H1 (cell line): ENCODE measurements around the gene CUBN. TPM values are rescaled to one million over a fixed set of nuclear protein-coding genes. Genes with fewer than 3 reads are reported as not detected.

Experiments used
- CTCF ChIA-PET: fragments of 300-600 bp; sonication (Branson Sonifier 250); formaldehyde crosslinking; loops from one replicate; lab custom pipeline; 2021; ENCODE audit not compliant: partially characterized antibody; lab: Charles Lee
- POLR2A ChIA-PET: fragments of 300-600 bp; sonication (Branson Sonifier 250); formaldehyde crosslinking; loops from one replicate; lab custom pipeline; 2021; ENCODE audit warnings: inconsistent platforms; ENCODE audit not compliant: partially characterized antibody; lab: Charles Lee
- DNase-seq, 2 experiments: peaks; one replicate each; pipeline versions ENCODE4 v3.0.0 to v3.0.0-alpha.2; 2010 to 2022; ENCODE audit warnings: low spot score in 2 of 2, low read depth in 1 of 2, mixed read lengths in 1 of 2
- FAIRE-seq: peaks from 2 replicates; lab custom pipeline; 2011; peaks lifted over from hg19 to GRCh38; lab: Jason Lieb, UNC
- H2AFZ ChIP-seq: 2 replicates; pipeline ENCODE4 v1.8.1; 2012; ENCODE audit warnings: low read length, inconsistent platforms
- H2AK5ac ChIP-seq: 2 replicates; pipeline ENCODE4 v1.6.1; 2013; ENCODE audit warnings: low read depth, low read length
- H2BK120ac ChIP-seq: replicated peaks from 2 replicates; pipeline ENCODE3; 2013; ENCODE audit warnings: low read depth, low read length, inconsistent platforms
- H2BK12ac ChIP-seq: 2 replicates; pipeline ENCODE4 v1.6.1; 2013; ENCODE audit warnings: low read depth, low read length
- H2BK15ac ChIP-seq: 2 replicates; pipeline ENCODE4 v1.6.1; 2013; ENCODE audit warnings: low read length
- H2BK20ac ChIP-seq: 2 replicates; pipeline ENCODE4 v1.6.1; 2013; ENCODE audit warnings: low read length
- H2BK5ac ChIP-seq: 2 replicates; pipeline ENCODE4 v1.6.1; 2013; ENCODE audit warnings: low read depth, low read length
- H3K14ac ChIP-seq: 2 replicates; pipeline ENCODE4 v1.6.1; 2013; ENCODE audit warnings: inconsistent platforms; ENCODE audit not compliant: insufficient read length
- H3K18ac ChIP-seq: 2 replicates; pipeline ENCODE4 v1.6.1; 2013; ENCODE audit warnings: low read length; ENCODE audit errors: extremely low read depth
- H3K23ac ChIP-seq: 2 replicates; pipeline ENCODE4 v1.6.1; 2013; ENCODE audit warnings: inconsistent platforms; ENCODE audit not compliant: insufficient read length
- H3K23me2 ChIP-seq: 2 replicates; pipeline ENCODE4 v1.6.1; 2013; ENCODE audit warnings: low read depth, low read length
- H3K27ac ChIP-seq: 2 replicates; pipeline ENCODE4 v1.6.1; 2011; ENCODE audit warnings: low read depth, low read length, inconsistent platforms
- H3K27me3 ChIP-seq, 4 experiments: replicated peaks in 1 of 4; 1 replicate in 1 of 4; 2 replicates in 3 of 4; pipeline versions ENCODE4 v1.6.1 to v1.8.1; 2011 to 2013; ENCODE audit warnings: low read length in 3 of 4, mild to moderate bottlenecking in 3 of 4, inconsistent platforms in 2 of 4, mixed read lengths in 2 of 4, moderate library complexity in 1 of 4; ENCODE audit not compliant: control insufficient read depth in 3 of 4, insufficient read depth in 3 of 4; ENCODE audit errors: extremely low read depth in 1 of 4
- H3K36me3 ChIP-seq, 4 experiments: 2 replicates each; pipeline versions ENCODE4 v1.6.1 to v1.8.1; 2011 to 2013; ENCODE audit warnings: mild to moderate bottlenecking in 4 of 4, low read length in 3 of 4, moderate library complexity in 2 of 4, control low read depth in 1 of 4, inconsistent platforms in 1 of 4; ENCODE audit not compliant: insufficient read depth in 4 of 4, control insufficient read depth in 2 of 4
- H3K4ac ChIP-seq: replicated peaks from 2 replicates; pipeline ENCODE3; 2013; ENCODE audit warnings: low read length, low read depth, mixed read lengths, inconsistent platforms; ENCODE audit not compliant: insufficient read length
- H3K4me1 ChIP-seq, 4 experiments: replicated peaks in 1 of 4; 1 replicate in 1 of 4; 2 replicates in 3 of 4; pipeline versions ENCODE4 v1.6.1 to v1.8.1; 2011 to 2013; ENCODE audit warnings: low read length in 3 of 4, inconsistent platforms in 2 of 4, mixed read lengths in 1 of 4; ENCODE audit not compliant: insufficient read depth in 4 of 4, control insufficient read depth in 3 of 4
- H3K4me2 ChIP-seq, 2 experiments: 2 replicates each; pipeline versions ENCODE4 v1.6.1 to v1.8.1; 2011 to 2013; ENCODE audit warnings: low read depth in 2 of 2, low read length in 2 of 2, control low read depth in 1 of 2, inconsistent platforms in 1 of 2, mild to moderate bottlenecking in 1 of 2; ENCODE audit not compliant: insufficient read depth in 1 of 2
- H3K4me3 ChIP-seq, 4 experiments: fragments of 200-600, 300-600 bp in 1 of 4; sonication (generic), shearing (Covaris generic), sonication (Bioruptor Twin) in 1 of 4; 2 replicates each; pipeline versions ENCODE4 v1.5.1 to v1.8.1; 2011 to 2016; ENCODE audit warnings: low read length in 4 of 4, low read depth in 3 of 4, control low read depth in 2 of 4, inconsistent platforms in 2 of 4, mild to moderate bottlenecking in 2 of 4, mixed read lengths in 1 of 4, moderate library complexity in 1 of 4; ENCODE audit not compliant: insufficient read depth in 2 of 4; ENCODE audit errors: extremely low read depth in 1 of 4
- H3K56ac ChIP-seq: replicated peaks from 2 replicates; pipeline ENCODE3; 2013; ENCODE audit warnings: low read depth, mild to moderate bottlenecking, mixed read lengths, low read length, inconsistent platforms; ENCODE audit not compliant: insufficient read length
- H3K79me1 ChIP-seq: 2 replicates; pipeline ENCODE4 v1.6.1; 2013; ENCODE audit warnings: low read depth, low read length, control low read depth
- H3K79me2 ChIP-seq, 2 experiments: 2 replicates each; pipeline versions ENCODE4 v1.6.1 to v1.8.1; 2012 to 2013; ENCODE audit warnings: low read length in 2 of 2, mild to moderate bottlenecking in 2 of 2, inconsistent platforms in 1 of 2; ENCODE audit not compliant: insufficient read depth in 2 of 2, control insufficient read depth in 1 of 2
- H3K9ac ChIP-seq, 4 experiments: replicated peaks in 1 of 4; 1 replicate in 1 of 4; 2 replicates in 3 of 4; pipeline versions ENCODE4 v1.6.1 to v1.8.1; 2011 to 2013; ENCODE audit warnings: low read depth in 3 of 4, low read length in 3 of 4, control low read depth in 2 of 4, mild to moderate bottlenecking in 2 of 4, moderate library complexity in 2 of 4, inconsistent platforms in 1 of 4; ENCODE audit errors: extremely low read depth in 1 of 4
- H3K9me3 ChIP-seq, 2 experiments: 2 replicates each; pipeline versions ENCODE4 v1.6.1 to v1.8.1; 2012 to 2013; ENCODE audit warnings: mild to moderate bottlenecking in 2 of 2, moderate library complexity in 2 of 2, control low read depth in 1 of 2, inconsistent platforms in 1 of 2, low read depth in 1 of 2, low read length in 1 of 2, mixed read lengths in 1 of 2; ENCODE audit not compliant: insufficient read depth in 2 of 2
- H4K20me1 ChIP-seq, 2 experiments: replicated peaks in 1 of 2; 2 replicates each; pipeline versions ENCODE3 to v1.8.1; 2011 to 2013; ENCODE audit warnings: inconsistent platforms in 2 of 2, low read length in 2 of 2, mild to moderate bottlenecking in 1 of 2; ENCODE audit not compliant: insufficient read depth in 2 of 2, control insufficient read depth in 1 of 2
- H4K5ac ChIP-seq: 2 replicates; pipeline ENCODE4 v1.6.1; 2013; ENCODE audit warnings: low read length, low read depth, mixed read lengths, inconsistent platforms; ENCODE audit not compliant: insufficient read length
- H4K8ac ChIP-seq: 2 replicates; pipeline ENCODE4 v1.8.0; 2013; ENCODE audit warnings: mild to moderate bottlenecking, moderate library complexity, low read length, inconsistent platforms; ENCODE audit not compliant: insufficient read depth; ENCODE audit errors: extremely low read depth
- H4K91ac ChIP-seq: replicated peaks from 2 replicates; pipeline ENCODE3; 2013; ENCODE audit warnings: low read length, mixed read lengths, inconsistent platforms; ENCODE audit not compliant: insufficient read length
- HDAC2 ChIP-seq, 2 experiments: fragments of 300-600 bp in 1 of 2; sonication (generic) in 1 of 2; IDR thresholded peaks; 2 replicates each; pipeline ENCODE4 v1.6.1; 2011 to 2012; ENCODE audit warnings: low read depth in 2 of 2, low read length in 2 of 2, mild to moderate bottlenecking in 2 of 2, moderate library complexity in 2 of 2, borderline replicate concordance in 1 of 2, inconsistent platforms in 1 of 2
- TEAD4 ChIP-seq: IDR thresholded peaks from 2 replicates; pipeline ENCODE4 v1.6.1; 2012; ENCODE audit warnings: low read depth, low read length, inconsistent platforms, mixed read lengths
- ZNF274 ChIP-seq: IDR thresholded peaks from 2 replicates; pipeline ENCODE4 v1.7.0; 2012; ENCODE audit warnings: low read length, borderline replicate concordance; ENCODE audit errors: extremely low read depth
- polyA plus RNA-seq, 7 experiments: library from polyadenylated mRNA; depleted of rRNA in 3 of 7; stranded (reverse) in 5 of 7; unstranded in 2 of 7; fragments of >200 nt in 5 of 7; fragments of 200-250 nt in 2 of 7; gene quantifications; 1 replicate in 5 of 7; 2 replicates in 1 of 7; 4 replicates in 1 of 7; pipeline versions ENCODE4 v1.2.1 to v1.2.3, GENCODE V29; 2011 to 2013; ENCODE audit warnings: missing spikeins in 2 of 7, mixed read lengths in 2 of 7
- total RNA-seq: library from RNA; stranded (reverse); fragmentation: NEBNext Ultra II Directional; extraction: Animal tissue kit (Norgen Biotek cat#: 25700); gene quantifications from 2 replicates; pipeline ENCODE4 v1.2.1, GENCODE V29; 2021

CUBN gene
- total and polyA plus RNA-seq, 2 of the 8 experiments (the other 6 are each of a cell fraction or from before 2014, with no cell fraction given), result 0.04 to 0.08 TPM

DNA sequence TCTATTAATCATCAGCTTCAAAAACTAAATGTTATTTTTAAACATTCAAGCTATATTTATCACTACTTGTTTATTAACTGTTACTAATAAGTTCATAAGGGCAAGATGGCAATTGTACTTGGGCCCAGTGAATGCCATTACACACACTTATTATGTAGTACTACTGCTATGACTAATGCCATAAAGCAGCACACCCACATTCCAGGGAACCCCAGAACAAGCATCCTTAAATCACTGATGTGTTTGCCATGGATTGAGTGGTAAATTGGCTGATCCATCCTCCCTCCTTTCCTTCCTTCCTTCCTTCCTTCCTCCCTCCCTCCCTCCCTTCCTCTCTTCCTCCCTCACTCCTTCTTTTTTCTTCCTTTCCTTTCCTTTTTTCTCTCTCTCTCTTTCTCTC, 275.0 kb downstream of the CUBN start:
- Histone ChIP-seq H2BK15ac (no peak overlapping the region), H3K27me3 (no peaks in the 10 kb centered on the region), H3K79me2 (no peaks in the 10 kb centered on the region), H3K9ac (no peak overlapping the region), H3K56ac (no peak overlapping the region), H3K9me3 (no peaks in the 10 kb centered on the region), H2BK120ac (no peak overlapping the region), H3K4me3 (no peak overlapping the region), H3K14ac (no peak overlapping the region), H2AK5ac (no peak overlapping the region), H3K79me1 (no peaks in the 10 kb centered on the region), H3K27ac (no peak overlapping the region), H3K4me1 (peaks cover 0 to 3% (median 0%) of the 10 kb centered on the region in 4 experiments; a peak in 2 of 7 replicates), H4K8ac (no peak overlapping the region), H4K5ac (no peak overlapping the region), H3K4ac (no peak overlapping the region), H2BK5ac (no peak overlapping the region), H2BK12ac (no peak overlapping the region), H3K23me2 (no peaks in the 10 kb centered on the region; the same call in 1 of the 2 replicates), H2AFZ (no peak overlapping the region), H3K36me3 (no peaks in the 10 kb centered on the region), H3K23ac (no peak overlapping the region), H2BK20ac (no peak overlapping the region), H3K4me2 (no peak overlapping the region), H4K91ac (no peak overlapping the region), H4K20me1 (no peaks in the 10 kb centered on the region), H3K18ac (no peak overlapping the region)
- ChIA-PET CTCF (interaction anchor here (2.8 kb wide), 1 partner anchor 11 kb away, joined by 12 read pairs; no protein-coding TSS in a partner anchor), POLR2A (interaction anchor here (3.0 kb wide), 1 partner anchor 37 kb away, joined by 9 read pairs; no protein-coding TSS in a partner anchor)
- TF ChIP-seq ZNF274 (no peak), HDAC2 (IDR thresholded peaks at IDR 0.05; ENCODE audit: borderline replicate concordance in 1 of 2, low read depth in 2 of 2, low read length in 2 of 2) (no peak), TEAD4 (peak; percentile 73)
- DNase-seq, result no peak
- no peak for FAIRE-seq
